ENCODE results near the gene LGALS7.

GRCh38 chr19:38728752-38729541 lies 44.4 kb downstream of the LGALS7 start:
- TF ChIP-seq CTCF (IDR thresholded peaks at IDR 0.05) (no peak), POLR2A (IDR thresholded peaks at IDR 0.05) (no peak)
